Thymus (tissue), 11 donors: ENCODE results near the gene IFITM10. TPM values are rescaled to one million over a fixed set of nuclear protein-coding genes. Genes with fewer than 3 reads are reported as not detected.
A peak's percentile ranks its signal among the peaks of the same experiment; 100 is the strongest.

Experiments
- DNase-seq, 9 donors: peaks; one replicate each; pipeline ENCODE4 v3.0.0-alpha.2; 2013; ENCODE audit warnings: low spot score in 9 of 9, low read depth in 6 of 9, missing footprints in 1 of 9
- H3K27ac ChIP-seq, 2 donors: one replicate each; pipeline ENCODE4 v1.5.1; 2013; ENCODE audit warnings: control low read depth in 1 of 2, low read depth in 1 of 2, low read length in 1 of 2, mild to moderate bottlenecking in 1 of 2, moderate library complexity in 1 of 2
- H3K27me3 ChIP-seq, 2 donors: one replicate each; pipeline ENCODE4 v1.5.1; 2013; ENCODE audit warnings: low read length in 1 of 2; ENCODE audit not compliant: control insufficient read depth in 2 of 2, insufficient read depth in 1 of 2
- H3K36me3 ChIP-seq, 2 donors: one replicate each; pipeline ENCODE4 v1.5.1; 2013; ENCODE audit warnings: low read length in 1 of 2, mild to moderate bottlenecking in 1 of 2, moderate library complexity in 1 of 2; ENCODE audit not compliant: control insufficient read depth in 2 of 2, insufficient read depth in 2 of 2
- H3K4me1 ChIP-seq, 2 donors: one replicate each; pipeline ENCODE4 v1.5.1; 2013; ENCODE audit warnings: low read length in 2 of 2; ENCODE audit not compliant: control insufficient read depth in 2 of 2, insufficient read depth in 2 of 2
- H3K4me3 ChIP-seq, 2 donors: one replicate each; pipeline ENCODE4 v1.5.1; 2013; ENCODE audit warnings: low read length in 2 of 2, control low read depth in 1 of 2, mild to moderate bottlenecking in 1 of 2
- H3K9me3 ChIP-seq, 2 donors: one replicate each; pipeline ENCODE4 v1.5.1; 2013; ENCODE audit warnings: low read length in 1 of 2, mild to moderate bottlenecking in 1 of 2; ENCODE audit not compliant: control insufficient read depth in 2 of 2, insufficient read depth in 1 of 2
- WGBS: extraction: QIAGEN DNeasy Blood & Tissue Kit; methylation state at CpG from one replicate; pipeline ENCODE4 v1.1.7; 2013; 5-methylcytosine and 5-hydroxymethylcytosine counted together
- polyA plus RNA-seq: library from polyadenylated mRNA; stranded (reverse); fragments of 200-250 nt; gene quantifications from one replicate; pipeline ENCODE4 v1.2.3, GENCODE V29; 2013
- total RNA-seq: library from RNA; stranded (reverse); fragments of 120-200 nt; gene quantifications from one replicate; pipeline ENCODE4 v1.2.4, GENCODE V29; 2013
- donor health status: healthy.

IFITM10 gene
- total and polyA plus RNA-seq, 2 donors, result 0.14 to 0.80 TPM

GRCh38 chr11:1749395-1750351 is 722 bp downstream of the IFITM10 start:
- H3K27me3 ChIP-seq, result peaks cover 33 to 49% of the 10 kb centered on the region in 2 donors
- WGBS, result 63% methylated on average over 25 of the region's 25 CpGs
- no peak for DNase-seq

GRCh38 chr11:1748636-1749394 is 1.6 kb downstream of the IFITM10 start:
- peak overlapping the region in 1 of 2 donors; percentile 20 for H3K4me3 ChIP-seq
- no peak for DNase-seq
- WGBS, result 3% methylated on average over 84 of the region's 84 CpGs
- peaks cover 13 to 15% of the 10 kb centered on the region in 2 donors for H3K36me3 ChIP-seq
- peaks cover 33 to 51% of the 10 kb centered on the region in 2 donors for H3K27me3 ChIP-seq
- H3K27ac ChIP-seq, result no peak overlapping the region
- H3K4me1 ChIP-seq, result peaks cover 2 to 11% of the 10 kb centered on the region in 2 donors
- peaks cover 0 to 4% of the 10 kb centered on the region in 2 donors for H3K9me3 ChIP-seq

More at GRCh38 chr11:1749395-1750351, 722 bp downstream of the IFITM10 start:
- Histone ChIP-seq H3K4me3 (no peak overlapping the region), H3K4me1 (peaks cover 2 to 12% of the 10 kb centered on the region in 2 donors), H3K27ac (no peak overlapping the region), H3K9me3 (peaks cover 0 to 4% of the 10 kb centered on the region in 2 donors), H3K36me3 (peaks cover 21 to 22% of the 10 kb centered on the region in 2 donors)

- no peak for DNase-seq
- H3K9me3 ChIP-seq, result peaks cover 0 to 4% of the 10 kb centered on the region in 2 donors
- H3K4me3 ChIP-seq, result peak overlapping the region in 1 of 2 donors; percentile 20
- H3K4me1 ChIP-seq, result peaks cover 2 to 5% of the 10 kb centered on the region in 2 donors
- H3K36me3 ChIP-seq, result peaks cover 5 to 9% of the 10 kb centered on the region in 2 donors
- WGBS, result 54% methylated on average over 72 of the region's 72 CpGs
- no peak overlapping the region for H3K27ac ChIP-seq
- H3K27me3 ChIP-seq, result peaks cover 33 to 51% of the 10 kb centered on the region in 2 donors
Measured at GRCh38 chr11:1747753-1748635, 2.4 kb downstream of the IFITM10 start.

- H3K27ac ChIP-seq, result no peak overlapping the region
- H3K9me3 ChIP-seq, result peaks cover 0 to 4% of the 10 kb centered on the region in 2 donors
- peaks cover 0 to under 1% of the 10 kb centered on the region in 2 donors for H3K36me3 ChIP-seq
- H3K4me1 ChIP-seq, result peaks cover 2% of the 10 kb centered on the region in 2 donors
- no peak overlapping the region for H3K4me3 ChIP-seq
- WGBS, result 97% methylated on average over 21 of the region's 21 CpGs
- DNase-seq, result no peak
- peaks cover 33 to 51% of the 10 kb centered on the region in 2 donors for H3K27me3 ChIP-seq
Measured at GRCh38 chr11:1746956-1747752, 3.2 kb downstream of the IFITM10 start.

DNA sequence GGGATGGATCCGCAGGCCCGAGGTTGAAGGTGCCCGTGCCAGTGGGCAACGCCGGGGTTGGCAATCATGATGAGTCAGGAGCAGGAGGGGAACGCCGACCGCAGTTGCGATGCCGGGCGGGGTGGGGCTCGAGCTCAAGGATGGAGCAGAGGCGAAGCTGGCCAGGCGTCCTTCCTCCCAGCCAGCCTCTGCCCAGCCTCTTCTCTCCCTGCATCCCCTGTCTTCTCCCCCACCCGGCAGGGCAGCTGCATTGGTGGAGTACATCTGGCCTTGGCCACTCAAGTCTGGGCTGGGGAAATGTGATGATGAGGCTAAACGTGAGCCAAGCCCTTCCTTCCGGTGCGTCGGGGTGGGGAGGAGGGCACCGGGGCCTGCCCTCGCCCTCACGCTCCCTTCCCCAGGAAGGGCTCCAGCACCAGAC is 3.9 kb downstream of the IFITM10 start:
- Histone ChIP-seq H3K36me3 (no peaks in the 10 kb centered on the region), H3K27ac (no peak overlapping the region), H3K9me3 (peaks cover 0 to 4% of the 10 kb centered on the region in 2 donors), H3K27me3 (peaks cover 33 to 55% of the 10 kb centered on the region in 2 donors), H3K4me1 (peaks cover 2% of the 10 kb centered on the region in 2 donors), H3K4me3 (no peak overlapping the region)
- 93% methylated on average over 22 of the region's 22 CpGs for WGBS
- no peak for DNase-seq

DNA sequence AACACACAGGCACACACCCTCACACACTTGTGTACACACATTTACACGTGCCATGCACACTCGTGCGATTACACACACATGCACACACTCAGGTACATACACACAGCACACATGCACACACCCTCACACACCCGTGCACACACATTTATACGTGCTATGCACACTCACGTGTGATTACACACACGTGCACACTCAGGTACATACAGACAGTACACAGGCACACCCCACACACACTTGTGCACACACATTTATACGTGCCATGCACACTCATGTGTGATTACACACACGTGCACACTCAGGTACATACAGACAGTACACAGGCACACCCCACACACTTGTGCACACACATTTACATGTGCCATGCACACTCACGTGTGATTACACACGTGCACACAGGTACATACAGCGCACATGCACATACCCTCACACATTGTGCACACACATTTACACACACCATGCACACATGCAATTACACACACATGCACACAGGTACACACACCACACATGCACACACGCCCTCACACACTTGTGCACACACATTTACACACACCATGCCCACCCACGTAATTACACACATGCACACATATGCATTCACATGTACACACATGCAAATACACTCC is 4.6 kb downstream of the IFITM10 start:
- DNase-seq, result no peak
- H3K27ac ChIP-seq, result no peak overlapping the region
- H3K9me3 ChIP-seq, result peaks cover 0 to 4% of the 10 kb centered on the region in 2 donors
- peaks cover 33 to 53% of the 10 kb centered on the region in 2 donors for H3K27me3 ChIP-seq
- H3K36me3 ChIP-seq, result no peaks in the 10 kb centered on the region
- H3K4me3 ChIP-seq, result no peak overlapping the region
- peaks cover 2% of the 10 kb centered on the region in 2 donors for H3K4me1 ChIP-seq
- 98% methylated on average over 14 of the region's 14 CpGs for WGBS

DNA sequence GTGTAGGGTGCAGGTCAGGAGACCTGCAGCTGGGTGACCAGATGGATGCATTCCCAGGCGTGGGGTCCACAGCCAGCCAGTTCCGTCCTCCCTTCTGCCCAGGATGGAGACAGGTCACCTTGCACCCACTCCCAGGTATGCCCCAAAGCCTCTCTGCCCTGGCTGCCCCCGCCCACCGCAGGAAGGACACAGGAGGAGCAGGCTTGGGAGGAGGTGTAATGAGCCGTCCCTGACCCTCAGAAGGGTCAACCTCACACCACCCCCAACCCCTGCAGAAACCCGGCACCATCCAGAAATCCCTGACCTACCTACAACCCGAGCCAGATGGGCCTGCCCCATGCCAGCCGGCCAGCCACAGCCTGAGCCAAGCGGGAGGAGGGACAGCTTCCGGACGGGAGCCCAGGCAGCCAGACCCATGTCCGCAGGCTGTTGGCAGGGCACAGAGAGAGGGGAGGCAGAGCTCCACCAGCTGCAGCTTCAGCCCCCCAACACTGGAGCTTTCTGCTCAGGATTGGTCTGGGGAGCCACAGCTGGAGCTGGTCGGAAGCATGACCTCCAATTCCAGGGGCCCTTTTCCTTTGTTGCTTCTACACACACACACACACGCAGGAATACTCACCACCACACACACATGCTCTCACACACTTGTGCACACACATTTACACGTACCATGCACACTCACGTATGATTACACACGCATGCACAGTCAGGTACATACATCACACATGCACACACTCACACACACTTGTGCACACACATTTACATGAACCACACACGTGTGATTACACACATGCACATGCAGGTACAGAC is 5.3 kb downstream of the IFITM10 start:
- Histone ChIP-seq H3K27ac (no peak overlapping the region), H3K27me3 (peaks cover 30 to 46% of the 10 kb centered on the region in 2 donors), H3K36me3 (no peaks in the 10 kb centered on the region), H3K9me3 (peaks cover 0 to 4% of the 10 kb centered on the region in 2 donors), H3K4me3 (no peak overlapping the region), H3K4me1 (peaks cover 2% of the 10 kb centered on the region in 2 donors)
- whole genome bisulfite sequencing, result 96% methylated on average over 18 of the region's 18 CpGs
- no peak for DNase-seq
